CD8-positive, alpha-beta memory T cell (primary cell): ENCODE data around the gene PSD. TPM values are rescaled to one million over a fixed set of nuclear protein-coding genes. Genes with fewer than 3 reads are reported as not detected.

ENCODE experiments used
- CTCF ChIA-PET: fragments of 350-600 bp; sonication (Branson Sonifier 250); formaldehyde crosslinking; loops from one replicate; lab custom pipeline; 2021; ENCODE audit warnings: antibody characterized with exemption; lab: Charles Lee
- POLR2A ChIA-PET: fragments of 350-600 bp; sonication (Branson Sonifier 250); formaldehyde crosslinking; loops from one replicate; lab custom pipeline; 2021; ENCODE audit warnings: antibody characterized with exemption; lab: Charles Lee
- DNase-seq, 5 donors: peaks; one replicate each; pipeline versions ENCODE4 v3.0.0 to v3.0.0-alpha.2; 2020 to 2022; ENCODE audit warnings: mixed read lengths in 1 of 5
- H3K27ac ChIP-seq: one replicate; pipeline ENCODE4 v1.7.0; 2013; ENCODE audit warnings: low read depth, mild to moderate bottlenecking, low read length, moderate library complexity
- H3K27me3 ChIP-seq: 2 replicates; pipeline ENCODE4 v1.7.0; 2013; ENCODE audit warnings: low read length, mild to moderate bottlenecking; ENCODE audit not compliant: insufficient read depth, poor library complexity, severe bottlenecking
- H3K36me3 ChIP-seq: 2 replicates; pipeline ENCODE4 v1.7.0; 2013; ENCODE audit warnings: mild to moderate bottlenecking, low read length, moderate library complexity; ENCODE audit not compliant: insufficient read depth
- H3K4me1 ChIP-seq: 2 replicates; pipeline ENCODE4 v1.7.0; 2013; ENCODE audit warnings: mild to moderate bottlenecking, low read length, moderate library complexity; ENCODE audit not compliant: insufficient read depth
- H3K4me3 ChIP-seq: 2 replicates; pipeline ENCODE4 v1.7.0; 2013; ENCODE audit warnings: mild to moderate bottlenecking, low read length
- H3K9me3 ChIP-seq: 2 replicates; pipeline ENCODE4 v1.7.0; 2013; ENCODE audit warnings: mild to moderate bottlenecking, low read length
- H3K27ac Mint-ChIP-seq, 8 donors: one replicate each; pipeline ENCODE4 v1.8.0; 2020 to 2021; ENCODE audit warnings: mixed read lengths in 8 of 8, mild to moderate bottlenecking in 6 of 8, inconsistent platforms in 3 of 8, moderate library complexity in 3 of 8
- H3K27me3 Mint-ChIP-seq, 2 donors: one replicate each; pipeline ENCODE4 v1.8.0; 2020 to 2021; ENCODE audit warnings: mixed read lengths in 2 of 2, mild to moderate bottlenecking in 1 of 2, moderate library complexity in 1 of 2
- H3K36me3 Mint-ChIP-seq, 3 donors: one replicate each; pipeline ENCODE4 v1.8.0; 2020 to 2021; ENCODE audit warnings: mixed read lengths in 3 of 3, inconsistent platforms in 1 of 3, mild to moderate bottlenecking in 1 of 3
- H3K4me1 Mint-ChIP-seq, 3 donors: one replicate each; pipeline ENCODE4 v1.8.0; 2020 to 2021; ENCODE audit warnings: mixed read lengths in 3 of 3, inconsistent platforms in 1 of 3, mild to moderate bottlenecking in 1 of 3
- H3K4me3 Mint-ChIP-seq, 7 donors: one replicate each; pipeline ENCODE4 v1.8.0; 2020 to 2021; ENCODE audit warnings: mixed read lengths in 7 of 7, mild to moderate bottlenecking in 6 of 7, moderate library complexity in 4 of 7, inconsistent platforms in 2 of 7
- H3K9me3 Mint-ChIP-seq, 5 donors: one replicate each; pipeline ENCODE4 v1.8.0; 2020 to 2022; ENCODE audit warnings: mixed read lengths in 5 of 5, mild to moderate bottlenecking in 3 of 5, moderate library complexity in 2 of 5, inconsistent platforms in 1 of 5
- polyA plus RNA-seq: library from polyadenylated mRNA; unstranded; fragments of 300-500 nt; fragmentation: Illumina TruSeq; gene quantifications from one replicate; pipeline ENCODE4 v1.2.3, GENCODE V29; 2021
- total RNA-seq, 2 experiments: library from RNA; stranded (reverse); gene quantifications; one replicate each; pipeline ENCODE4 v1.2.3, GENCODE V29; 2021

The PSD gene
- total and polyA plus RNA-seq, 3 experiments from 2014 or later: 1.9 to 3.2 (median 2.5) TPM

DNA sequence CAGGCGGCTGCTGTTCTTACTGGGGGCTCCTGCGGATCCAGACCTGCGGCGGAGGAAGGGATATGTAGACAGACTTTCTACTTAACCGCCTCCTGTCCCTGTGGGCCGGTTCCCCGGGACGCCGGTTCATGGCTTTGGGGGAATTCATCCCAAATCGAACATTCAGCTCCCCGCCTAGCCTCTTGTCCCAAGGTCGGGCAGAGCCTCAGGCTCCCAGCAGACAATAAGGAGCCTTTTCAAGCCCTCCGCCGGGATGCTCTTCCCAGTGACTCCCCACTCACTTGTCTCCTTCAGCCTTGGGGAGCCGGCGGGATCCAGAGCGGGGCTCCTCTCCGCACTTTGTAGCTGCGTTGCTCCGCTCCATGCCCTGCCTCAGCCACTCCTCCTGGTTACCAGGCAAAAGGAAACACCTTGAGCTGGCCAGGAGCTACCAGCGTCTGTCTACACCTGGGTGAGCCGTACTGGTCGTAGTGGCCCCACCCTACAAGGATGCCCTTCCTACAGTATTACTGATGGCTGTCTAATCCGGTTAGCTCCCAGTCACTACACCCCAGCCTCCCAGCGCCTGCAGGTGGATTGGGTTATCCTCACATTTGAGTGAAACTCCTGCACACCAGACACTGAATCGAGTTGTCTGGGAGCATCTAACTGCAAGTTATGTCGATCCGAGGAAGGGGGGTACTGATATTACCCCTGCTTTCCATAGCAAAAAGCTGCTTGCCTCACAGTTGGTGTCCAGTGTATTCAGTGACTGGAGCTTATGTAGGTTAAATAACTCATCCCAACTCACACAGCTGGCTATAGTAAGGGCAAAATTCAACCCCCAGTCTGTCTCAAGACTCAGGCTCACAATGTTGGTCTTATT lies 32.8 kb upstream of the PSD start, which contains the start of gene C10orf95:
Gene C10orf95, minus strand, starts transcription at position 439 of the 865 bp plus-strand sequence. CDS start 450 bp downstream, outside the sequence.
- H3K27me3 ChIP-seq: no peaks in the 10 kb centered on the region
- Mint-ChIP-seq H3K4me3 (peak within 1 kb of the TSS; percentile 82 to 97 (median 93)), H3K36me3 (peaks cover 0 to 30% (median 0%) of the 10 kb centered on the region in 3 donors), H3K4me1 (peaks cover 21 to 28% (median 24%) of the 10 kb centered on the region in 3 donors), H3K27ac (peak within 1 kb of the TSS; percentile 34 to 99 (median 84)), H3K27me3 (no peaks in the 10 kb centered on the region), H3K9me3 (no peaks in the 10 kb centered on the region)
- peaks cover 16% of the 10 kb centered on the region for H3K4me1 ChIP-seq
- DNase-seq: no peak
- peak within 1 kb of the TSS; percentile 91 for H3K4me3 ChIP-seq
- H3K27ac ChIP-seq: peak within 1 kb of the TSS; percentile 87
- CTCF ChIA-PET: interaction anchor here (1.1 to 4.2 kb wide), 14 partner anchors 10 to 99 kb away, joined by 3 to 35 read pairs (median 4); partner anchors contain the start of genes FBXL15 and NFKB2
- no peaks in the 10 kb centered on the region for H3K9me3 ChIP-seq
- POLR2A ChIA-PET: interaction anchor here (0.7 to 4.6 kb wide), 12 partner anchors 10 to 300 kb away, joined by 3 to 54 read pairs (median 6); partner anchors contain the start of genes CUEDC2, FBXL15, NFKB2 and NOLC1
- peaks cover 6% of the 10 kb centered on the region for H3K36me3 ChIP-seq

- peaks cover 0 to 25% (median 0%) of the 10 kb centered on the region in 3 donors for H3K36me3 Mint-ChIP-seq
- H3K4me1 Mint-ChIP-seq: peaks cover 21 to 28% (median 24%) of the 10 kb centered on the region in 3 donors
- H3K4me1 ChIP-seq: peaks cover 16% of the 10 kb centered on the region
- peaks cover 4% of the 10 kb centered on the region for H3K36me3 ChIP-seq
- no peaks in the 10 kb centered on the region for H3K9me3 Mint-ChIP-seq
- peak; percentile 82 to 95 (median 94) for DNase-seq
- H3K27ac ChIP-seq: peak overlapping the region; percentile 87
- H3K27ac Mint-ChIP-seq: peak overlapping the region; percentile 74 to 99 (median 97)
- CTCF ChIA-PET: interaction anchor here (0.6 to 4.2 kb wide), 19 partner anchors 10 to 834 kb away, joined by 3 to 35 read pairs (median 4); partner anchors contain the start of genes FBXL15, NFKB2 and SUFU
- peak overlapping the region; percentile 91 for H3K4me3 ChIP-seq
- peak overlapping the region; percentile 93 to 98 (median 95) for H3K4me3 Mint-ChIP-seq
- H3K27me3 Mint-ChIP-seq: no peaks in the 10 kb centered on the region
- H3K27me3 ChIP-seq: no peaks in the 10 kb centered on the region
- POLR2A ChIA-PET: interaction anchor here (0.7 to 4.6 kb wide), 17 partner anchors 10 to 299 kb away, joined by 3 to 54 read pairs (median 5); partner anchors contain the start of genes ACTR1A, CUEDC2, FBXL15 and NFKB2
- H3K9me3 ChIP-seq: no peaks in the 10 kb centered on the region
Measured at GRCh38 chr10:102450374-102451104, 32.0 kb upstream of the PSD start.

- H3K36me3 ChIP-seq: peaks cover 4% of the 10 kb centered on the region
- no peaks in the 10 kb centered on the region for H3K27me3 ChIP-seq
- no peaks in the 10 kb centered on the region for H3K9me3 Mint-ChIP-seq
- peak overlapping the region; percentile 93 to 98 (median 95) for H3K4me3 Mint-ChIP-seq
- peaks cover 0 to 21% (median 0%) of the 10 kb centered on the region in 3 donors for H3K36me3 Mint-ChIP-seq
- CTCF ChIA-PET: interaction anchor here (0.6 to 4.2 kb wide), 15 partner anchors 11 to 833 kb away, joined by 3 to 35 read pairs (median 4); partner anchors contain the start of genes FBXL15, NFKB2 and SUFU
- peak overlapping the region; percentile 74 to 99 (median 97) for H3K27ac Mint-ChIP-seq
- POLR2A ChIA-PET: interaction anchor here (0.7 to 4.6 kb wide), 14 partner anchors 12 to 299 kb away, joined by 3 to 54 read pairs (median 4); partner anchors contain the start of genes ACTR1A, CUEDC2, FBXL15 and NFKB2
- H3K27me3 Mint-ChIP-seq: no peaks in the 10 kb centered on the region
- peaks cover 16% of the 10 kb centered on the region for H3K4me1 ChIP-seq
- H3K4me1 Mint-ChIP-seq: peaks cover 21 to 28% (median 24%) of the 10 kb centered on the region in 3 donors
- no peaks in the 10 kb centered on the region for H3K9me3 ChIP-seq
- H3K27ac ChIP-seq: peak overlapping the region; percentile 87
- H3K4me3 ChIP-seq: peak overlapping the region; percentile 91
- DNase-seq: no peak
Measured at GRCh38 chr10:102450124-102450373, 31.5 kb upstream of the PSD start.

DNA sequence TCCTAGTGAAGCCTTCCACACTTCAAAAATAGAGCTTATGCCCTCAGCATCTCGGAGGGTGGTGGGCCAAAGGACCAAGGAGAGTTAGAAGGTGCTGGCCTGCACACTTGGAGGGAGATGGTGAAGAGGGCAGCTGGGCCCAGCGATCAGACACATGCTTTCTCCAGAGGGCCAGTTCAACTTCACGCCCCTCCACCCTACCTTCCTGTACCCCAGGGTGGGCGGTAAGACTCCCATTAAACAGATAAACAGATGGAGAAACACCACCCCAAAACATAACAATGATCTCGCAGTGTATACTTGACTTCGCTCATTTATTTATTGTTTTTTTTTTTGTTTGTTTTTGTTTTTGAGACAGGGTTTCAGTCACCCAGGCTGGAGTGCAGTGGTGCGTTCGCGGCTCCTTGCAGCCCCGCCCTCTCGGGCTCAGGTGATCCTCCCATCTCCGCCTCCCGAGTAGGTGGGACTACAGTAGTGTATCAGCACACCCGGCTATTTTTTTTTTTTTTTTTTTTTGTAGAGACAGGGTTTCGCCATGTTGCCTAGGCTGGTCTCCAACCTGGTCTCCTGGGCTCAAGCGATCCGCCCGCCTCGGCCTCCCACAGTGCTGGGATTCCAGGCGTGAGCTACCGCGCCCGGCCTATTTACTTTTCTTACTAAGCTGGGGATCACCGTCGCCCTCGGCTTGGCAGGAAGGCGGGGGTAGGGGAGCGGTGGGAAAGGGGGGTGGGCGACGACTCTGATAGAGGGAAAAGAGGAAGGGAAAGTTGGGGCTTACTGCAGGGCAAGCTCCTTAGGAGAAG lies 30.9 kb upstream of the PSD start:
- Histone ChIP-seq H3K4me3 (peak overlapping the region; percentile 91), H3K27me3 (no peaks in the 10 kb centered on the region), H3K9me3 (no peaks in the 10 kb centered on the region), H3K27ac (peak overlapping the region; percentile 87), H3K4me1 (peaks cover 16% of the 10 kb centered on the region), H3K36me3 (peaks cover 4% of the 10 kb centered on the region)
- DNase-seq: peak; percentile 79 to 93 (median 83)
- POLR2A ChIA-PET: interaction anchor here (0.8 to 4.6 kb wide), 10 partner anchors 12 to 193 kb away, joined by 3 to 54 read pairs (median 6); partner anchors contain the start of genes ACTR1A, CUEDC2, FBXL15 and NFKB2
- CTCF ChIA-PET: interaction anchor here (0.7 to 4.2 kb wide), 14 partner anchors 9 to 833 kb away, joined by 3 to 35 read pairs (median 4); partner anchors contain the start of genes FBXL15, NFKB2 and SUFU
- H3K36me3 Mint-ChIP-seq: peaks cover 0 to 19% (median 0%) of the 10 kb centered on the region in 3 donors
- H3K4me1 Mint-ChIP-seq: peaks cover 21 to 28% (median 24%) of the 10 kb centered on the region in 3 donors
- no peaks in the 10 kb centered on the region for H3K9me3 Mint-ChIP-seq
- peak overlapping the region; percentile 74 to 99 (median 97) for H3K27ac Mint-ChIP-seq
- H3K27me3 Mint-ChIP-seq: no peaks in the 10 kb centered on the region
- H3K4me3 Mint-ChIP-seq: peak overlapping the region; percentile 93 to 98 (median 95)

DNA sequence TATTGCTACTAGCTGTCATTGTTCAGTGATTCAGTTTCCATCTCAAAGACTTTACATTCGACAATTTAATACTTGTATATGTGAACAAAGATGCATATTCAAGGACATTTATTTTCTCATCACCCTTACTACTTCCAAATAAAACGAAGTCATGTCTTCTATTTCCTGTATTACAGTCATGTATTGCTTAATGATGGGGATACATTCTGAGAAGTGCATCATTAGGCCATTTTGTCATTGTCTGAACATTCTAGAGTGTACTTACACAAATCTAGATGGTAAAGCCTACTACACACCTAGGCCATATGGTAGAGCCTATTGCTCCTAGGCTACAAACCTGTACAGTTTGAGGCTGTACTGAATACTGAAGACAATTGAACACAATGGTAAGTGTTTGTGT lies 26.3 kb upstream of the PSD start:
- H3K4me3 Mint-ChIP-seq: no peak overlapping the region
- H3K27ac ChIP-seq: no peak overlapping the region
- CTCF ChIA-PET: no interaction called here
- peaks cover 0 to 2% of the 10 kb centered on the region in 2 donors for H3K27me3 Mint-ChIP-seq
- no peak for DNase-seq
- POLR2A ChIA-PET: no interaction called here
- H3K27ac Mint-ChIP-seq: no peak overlapping the region
- H3K27me3 ChIP-seq: no peaks in the 10 kb centered on the region
- H3K4me1 ChIP-seq: peaks cover 6% of the 10 kb centered on the region
- peaks cover 7 to 10% (median 9%) of the 10 kb centered on the region in 3 donors for H3K4me1 Mint-ChIP-seq
- no peaks in the 10 kb centered on the region for H3K36me3 ChIP-seq
- H3K36me3 Mint-ChIP-seq: peaks cover 0 to 2% (median 0%) of the 10 kb centered on the region in 3 donors
- H3K9me3 ChIP-seq: no peaks in the 10 kb centered on the region
- no peak overlapping the region for H3K4me3 ChIP-seq
- no peaks in the 10 kb centered on the region for H3K9me3 Mint-ChIP-seq

DNA sequence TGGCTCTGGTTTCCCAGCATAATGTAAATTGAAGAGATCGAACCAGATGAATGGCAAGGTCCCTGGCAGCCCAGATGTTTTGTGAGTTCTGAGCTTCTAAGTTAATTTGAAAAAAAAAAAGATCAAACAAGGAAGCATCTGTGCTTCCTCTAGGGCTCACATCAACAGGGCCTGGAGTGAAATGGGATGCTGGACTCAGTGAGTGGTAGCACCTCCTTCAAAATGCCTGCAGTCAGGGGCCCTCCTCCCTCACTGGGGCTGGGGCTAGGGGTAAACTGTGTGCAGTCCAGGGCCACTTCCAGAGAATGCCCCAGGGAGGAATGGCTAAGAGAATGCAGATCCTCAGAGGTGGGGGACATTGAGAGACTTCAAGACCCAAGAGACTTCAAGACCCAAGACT lies 19.8 kb upstream of the PSD start:
- Histone ChIP-seq H3K36me3 (no peaks in the 10 kb centered on the region), H3K27ac (no peak overlapping the region), H3K9me3 (no peaks in the 10 kb centered on the region), H3K27me3 (no peaks in the 10 kb centered on the region), H3K4me3 (no peak overlapping the region), H3K4me1 (peaks cover 35% of the 10 kb centered on the region)
- ChIA-PET CTCF (interaction anchor here (1.1 to 2.8 kb wide), 3 partner anchors 10 to 39 kb away, joined by 3 to 13 read pairs (median 3); partner anchors contain the start of gene FBXL15), POLR2A (interaction anchor here (0.7 kb wide), 1 partner anchor 84 kb away, joined by 10 read pairs; no protein-coding TSS in a partner anchor)
- Mint-ChIP-seq H3K27ac (peak overlapping the region in 2 of 8 donors; percentile 21 to 50), H3K36me3 (no peaks in the 10 kb centered on the region), H3K4me3 (no peak overlapping the region), H3K9me3 (no peaks in the 10 kb centered on the region), H3K4me1 (peaks cover 22 to 39% (median 37%) of the 10 kb centered on the region in 3 donors), H3K27me3 (peaks cover 0 to 8% of the 10 kb centered on the region in 2 donors)
- no peak for DNase-seq
